Adipose tissue (tissue), 3 donors: ENCODE data around the gene BBOX1. TPM values are rescaled to one million over a fixed set of nuclear protein-coding genes. Genes with fewer than 3 reads are reported as not detected.
"Not testable (repeated sequence)": the region's sequence is repeated elsewhere in the genome, so short reads cannot be mapped to it uniquely, and the experiment has no call there.

ENCODE experiments used
- H3K27ac ChIP-seq: one replicate; pipeline ENCODE4 v1.5.1; 2013; ENCODE audit warnings: low read depth, low read length
- WGBS, 3 donors: extraction: QIAGEN DNeasy Blood & Tissue Kit; methylation state at CpG; one replicate each; pipeline ENCODE4 v1.1.7; 2013; 5-methylcytosine and 5-hydroxymethylcytosine counted together
- polyA plus RNA-seq, 3 donors: library from polyadenylated mRNA; stranded (reverse); fragments of 200-250 nt; gene quantifications; one replicate each; pipeline ENCODE4 v1.2.3, GENCODE V29; 2013
- donor health status: healthy with polysubstance abuse.
- donor health status: Bipolar disorder and iron deficiency.
- donor health status: healthy.

Gene BBOX1
- polyA plus RNA-seq, 3 donors: 0.10 to 0.13 (median 0.11) TPM

- 65 to 86% (median 81%) methylated on average over 2 of the region's 2 CpGs for WGBS, 3 donors
- H3K27ac ChIP-seq: no peak overlapping the region
These were observed 71.3 kb downstream of the BBOX1 start for GRCh38 chr11:27111896-27112295.

GRCh38 chr11:27112946-27113345 lies 72.3 kb downstream of the BBOX1 start:
- no peak overlapping the region for H3K27ac ChIP-seq
- 76 to 100% (median 88%) methylated on average over 1 of the region's 1 CpG for WGBS, 3 donors

GRCh38 chr11:27115051-27115650 lies 74.5 kb downstream of the BBOX1 start:
- WGBS, 3 donors: 66 to 73% (median 72%) methylated on average over 3 of the region's 3 CpGs
- no peak overlapping the region for H3K27ac ChIP-seq

- 25 to 65% (median 38%) methylated on average over 1 of the region's 1 CpG for WGBS, 3 donors
- H3K27ac ChIP-seq: no peak overlapping the region
These were observed 76.1 kb downstream of the BBOX1 start for GRCh38 chr11:27116684-27117083.

GRCh38 chr11:27118371-27118770 lies 77.8 kb downstream of the BBOX1 start:
- WGBS, 3 donors: 79 to 85% (median 85%) methylated on average over 2 of the region's 2 CpGs
- H3K27ac ChIP-seq: no peak overlapping the region

GRCh38 chr11:27118949-27119348 lies 78.3 kb downstream of the BBOX1 start:
- no peak overlapping the region for H3K27ac ChIP-seq
- WGBS, 3 donors: 79 to 86% (median 83%) methylated on average over 3 of the region's 3 CpGs

- no peak overlapping the region for H3K27ac ChIP-seq
These were observed 78.8 kb downstream of the BBOX1 start for GRCh38 chr11:27119396-27119795.

GRCh38 chr11:27120211-27120610 lies 79.6 kb downstream of the BBOX1 start:
- 61 to 89% (median 66%) methylated on average over 1 of the region's 1 CpG for WGBS, 3 donors

GRCh38 chr11:27122001-27122400 lies 81.4 kb downstream of the BBOX1 start:
- H3K27ac ChIP-seq: no peak overlapping the region
- 41 to 72% (median 63%) methylated on average over 4 of the region's 4 CpGs for WGBS, 3 donors

More at GRCh38 chr11:27120211-27120610, 79.6 kb downstream of the BBOX1 start:
- no peak overlapping the region for H3K27ac ChIP-seq

GRCh38 chr11:27124514-27125264 lies 84.1 kb downstream of the BBOX1 start:
- 84 to 94% (median 88%) methylated on average over 7 of the region's 7 CpGs for WGBS, 3 donors
- H3K27ac ChIP-seq: no peak overlapping the region

- H3K27ac ChIP-seq: no peak overlapping the region
These were observed 89.1 kb downstream of the BBOX1 start for GRCh38 chr11:27129686-27130085.

GRCh38 chr11:27130806-27131205 lies 90.2 kb downstream of the BBOX1 start:
- no peak overlapping the region for H3K27ac ChIP-seq

GRCh38 chr11:27135924-27136329 lies 95.3 kb downstream of the BBOX1 start:
- WGBS, 3 donors: 79 to 82% (median 81%) methylated on average over 8 of the region's 8 CpGs
- not testable (repeated sequence) for H3K27ac ChIP-seq

GRCh38 chr11:27138716-27139115 lies 98.1 kb downstream of the BBOX1 start:
- H3K27ac ChIP-seq: no peak overlapping the region

GRCh38 chr11:27139742-27140367 lies 99.2 kb downstream of the BBOX1 start:
- no peak overlapping the region for H3K27ac ChIP-seq

- 91 to 95% (median 95%) methylated on average over 1 of the region's 1 CpG for WGBS, 3 donors
- H3K27ac ChIP-seq: no peak overlapping the region
These were observed 101.0 kb downstream of the BBOX1 start for GRCh38 chr11:27141576-27141975.

GRCh38 chr11:27147916-27148315 lies 107.3 kb downstream of the BBOX1 start:
- H3K27ac ChIP-seq: no peak overlapping the region
- WGBS, 3 donors: 78 to 95% (median 94%) methylated on average over 1 of the region's 1 CpG

- H3K27ac ChIP-seq: no peak overlapping the region
These were observed 107.9 kb downstream of the BBOX1 start for GRCh38 chr11:27148506-27148905.

GRCh38 chr11:27150098-27150497 lies 109.5 kb downstream of the BBOX1 start:
- H3K27ac ChIP-seq: no peak overlapping the region
- 92 to 96% (median 93%) methylated on average over 2 of the region's 2 CpGs for WGBS, 3 donors

- 90 to 97% (median 93%) methylated on average over 1 of the region's 1 CpG for WGBS, 3 donors
- H3K27ac ChIP-seq: no peak overlapping the region
These were observed 112.5 kb downstream of the BBOX1 start for GRCh38 chr11:27153136-27153535.
